Measurements from ENCODE around the gene TLE5.

GRCh38 chr19:3029065-3029923 is 33.0 kb downstream of the TLE5 start, which contains the start of gene TLE2:
- TF ChIP-seq POLR2A (IDR thresholded peaks at IDR 0.05): no peak
- no peak for TF ChIP-seq CTCF (IDR thresholded peaks at IDR 0.05)

All from upper lobe of left lung (tissue), 4 donors.